Measurements from ENCODE around the gene NSG2.

DNA sequence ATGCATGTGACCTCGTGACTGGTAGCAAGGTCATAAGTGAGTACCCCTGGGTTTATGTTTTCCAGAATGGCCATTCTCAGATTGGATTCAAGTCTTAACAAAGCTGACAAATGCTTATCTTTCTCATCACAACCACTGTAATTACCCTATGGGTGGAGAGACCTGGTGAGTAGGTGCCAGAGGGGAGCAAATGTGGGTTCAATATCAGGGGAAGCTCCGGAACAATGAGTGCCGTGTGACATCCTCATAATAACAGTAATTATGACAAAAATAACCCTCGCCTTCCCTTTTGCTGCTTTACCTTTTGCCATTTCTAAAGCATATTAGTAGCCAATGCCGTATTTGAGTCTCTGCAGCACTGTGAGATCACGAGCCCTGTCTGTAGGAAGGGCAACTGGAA is 95.9 kb downstream of the NSG2 start:
- TF ChIP-seq POLR2AphosphoS5 (IDR thresholded peaks at IDR 0.05; ENCODE audit: borderline replicate concordance, low read depth, low read length) (no peak), EZH2 (IDR thresholded peaks at IDR 0.05) (no peak), FOXP2 (optimal IDR thresholded peaks at IDR 0.05; ENCODE audit: control extremely low read depth, extremely low read length, insufficient read depth) (no peak)
